ENCODE data around the gene STRA6. TPM values are rescaled to one million over a fixed set of nuclear protein-coding genes. Genes with fewer than 3 reads are reported as not detected.

The STRA6 gene
- total RNA-seq, 1 experiment from 2014 or later = 114 TPM

DNA sequence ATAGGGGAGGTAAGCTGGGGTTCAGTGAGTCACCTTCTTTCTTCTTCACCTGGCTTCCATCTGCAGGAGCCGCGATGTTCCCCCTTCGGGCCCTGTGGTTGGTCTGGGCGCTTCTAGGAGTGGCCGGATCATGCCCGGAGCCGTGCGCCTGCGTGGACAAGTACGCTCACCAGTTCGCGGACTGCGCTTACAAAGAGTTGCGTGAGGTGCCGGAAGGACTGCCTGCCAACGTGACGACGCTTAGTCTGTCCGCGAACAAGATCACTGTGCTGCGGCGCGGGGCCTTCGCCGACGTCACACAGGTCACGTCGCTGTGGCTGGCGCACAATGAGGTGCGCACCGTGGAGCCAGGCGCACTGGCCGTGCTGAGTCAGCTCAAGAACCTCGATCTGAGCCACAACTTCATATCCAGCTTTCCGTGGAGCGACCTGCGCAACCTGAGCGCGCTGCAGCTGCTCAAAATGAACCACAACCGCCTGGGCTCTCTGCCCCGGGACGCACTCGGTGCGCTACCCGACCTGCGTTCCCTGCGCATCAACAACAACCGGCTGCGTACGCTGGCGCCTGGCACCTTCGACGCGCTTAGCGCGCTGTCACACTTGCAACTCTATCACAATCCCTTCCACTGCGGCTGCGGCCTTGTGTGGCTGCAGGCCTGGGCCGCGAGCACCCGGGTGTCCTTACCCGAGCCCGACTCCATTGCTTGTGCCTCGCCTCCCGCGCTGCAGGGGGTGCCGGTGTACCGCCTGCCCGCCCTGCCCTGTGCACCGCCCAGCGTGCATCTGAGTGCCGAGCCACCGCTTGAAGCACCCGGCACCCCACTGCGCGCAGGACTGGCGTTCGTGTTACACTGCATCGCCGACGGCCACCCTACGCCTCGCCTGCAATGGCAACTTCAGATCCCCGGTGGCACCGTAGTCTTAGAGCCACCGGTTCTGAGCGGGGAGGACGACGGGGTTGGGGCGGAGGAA, 69.6 kb downstream of the STRA6 start:
- DNase-seq (ENCODE audit: low read depth) = no peak

DNA sequence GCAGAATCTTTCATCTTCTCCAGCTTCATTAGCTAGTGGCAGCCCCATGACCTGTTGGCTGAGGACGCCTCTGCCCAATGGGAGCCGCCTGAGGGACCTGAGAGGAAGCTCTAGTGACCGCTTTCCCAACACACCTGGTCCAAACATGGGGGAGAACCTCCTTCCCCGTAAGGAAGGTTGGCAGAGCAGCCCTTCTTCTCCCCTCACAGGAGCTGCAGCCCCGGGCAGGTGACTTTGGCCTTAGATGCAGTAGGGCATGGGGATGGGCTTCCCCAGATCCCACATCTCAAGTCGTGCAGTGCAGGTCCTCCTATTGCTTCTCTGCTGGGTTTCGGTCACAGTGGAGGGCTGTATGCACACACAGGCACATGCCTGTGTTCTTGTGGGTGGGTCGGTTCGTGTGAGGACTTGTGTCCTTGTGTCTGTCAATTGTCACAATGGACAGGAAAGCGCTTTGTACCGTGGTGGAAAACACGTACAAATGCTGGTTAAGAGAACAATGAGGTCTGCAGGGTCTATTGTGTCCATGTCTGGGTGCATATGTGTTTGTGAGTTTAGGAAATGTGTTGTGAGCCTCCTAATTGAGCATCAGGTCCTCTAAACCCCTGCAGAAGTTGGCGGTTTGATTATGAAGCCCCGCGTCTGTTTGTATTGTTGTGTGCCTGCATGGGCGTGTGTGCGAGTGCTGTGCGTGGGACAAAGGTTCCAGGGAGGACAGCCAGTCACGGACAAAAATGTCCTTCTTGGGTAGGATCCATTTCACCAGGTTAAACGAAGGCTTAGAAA, 70.8 kb downstream of the STRA6 start:
- no peak for DNase-seq (ENCODE audit: low read depth)

DNA sequence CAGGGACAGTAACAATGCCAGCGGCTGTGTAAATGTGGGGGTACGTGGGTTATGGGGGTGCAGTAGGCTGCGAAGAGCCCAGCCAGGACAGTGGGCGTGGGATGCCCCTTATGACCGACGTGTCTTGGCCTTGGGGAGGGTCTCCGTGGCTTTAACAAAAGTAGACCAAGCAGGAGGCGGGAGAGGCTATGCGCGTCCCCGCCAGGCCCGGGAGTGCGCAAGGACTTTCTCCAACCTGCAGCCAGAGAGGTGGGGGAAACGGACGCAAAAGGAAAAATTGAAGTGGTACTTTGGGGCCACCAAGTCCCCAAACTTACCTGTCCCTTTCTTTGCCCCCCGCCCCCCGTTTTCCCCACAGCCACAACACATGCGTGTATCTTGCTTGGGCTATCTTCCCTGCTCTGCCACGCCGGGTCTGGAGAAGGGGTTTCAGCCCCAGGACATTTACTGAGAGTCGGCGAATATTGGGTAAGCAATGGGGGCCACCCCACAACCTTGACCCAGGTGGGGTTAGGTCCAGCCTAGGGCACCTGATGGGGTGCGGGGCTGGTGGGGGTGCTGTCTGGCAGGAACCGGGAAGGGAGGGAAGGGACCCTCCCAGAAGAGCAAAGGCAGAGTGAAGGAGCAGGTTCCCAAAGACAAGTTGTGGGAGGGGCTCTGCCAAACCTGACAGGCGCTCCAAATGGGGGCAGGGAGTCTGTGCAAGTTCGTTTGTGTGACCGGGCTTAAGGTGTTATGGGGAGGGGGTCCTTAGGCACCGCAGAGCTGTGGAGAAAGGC, 71.5 kb downstream of the STRA6 start:
- no peak for DNase-seq (ENCODE audit: low read depth)

GRCh38 chr15:74130155-74130848, 72.3 kb downstream of the STRA6 start, which contains the start of gene ISLR2:
TSS of gene ISLR2 (plus strand) at chr15:74130586. CDS start at chr15:74132755, 2,169 bp downstream.
- peak; percentile 46 for DNase-seq (ENCODE audit: low read depth)

DNA sequence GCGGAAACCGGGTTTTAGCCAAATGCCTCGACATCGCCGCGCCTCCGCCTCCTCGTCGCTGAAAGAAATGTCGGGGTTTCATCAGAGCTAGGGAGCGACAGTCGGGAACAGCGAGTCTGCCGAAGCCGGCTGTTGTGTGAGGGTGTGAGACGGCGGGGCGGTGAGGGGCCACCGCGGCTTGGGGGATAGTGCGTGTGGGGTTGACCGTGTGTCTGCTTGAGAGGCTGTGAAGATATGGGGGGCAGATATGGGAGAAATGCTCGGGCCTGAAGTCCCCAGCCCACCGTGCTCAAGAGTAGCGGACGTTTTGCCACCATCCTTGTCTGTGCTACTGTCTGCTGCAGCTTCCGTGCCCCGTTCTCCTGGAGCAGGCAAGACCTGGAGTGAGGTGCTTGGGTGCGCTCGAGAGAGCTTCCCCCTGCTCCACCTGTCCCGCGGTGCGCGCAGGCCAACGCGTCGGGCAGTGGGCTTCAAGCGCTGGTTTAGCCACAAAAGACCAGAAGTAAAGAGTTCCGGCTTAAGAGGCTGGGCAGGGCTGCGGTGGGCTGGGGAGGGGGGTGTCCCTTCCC, 72.9 kb downstream of the STRA6 start:
- DNase-seq (ENCODE audit: low read depth) = no peak

Other genes starting within 250 kb of the STRA6 start
- 20.4 and 26.8 TPM in 2 replicates for gene STOML1, start 210.5 kb downstream of the STRA6 start, total RNA-seq (2014; rRNA removed; shearing (Covaris generic))
- 26.1 and 39.7 TPM in 2 replicates for gene PML, start 208.1 kb downstream of the STRA6 start, total RNA-seq (2014; rRNA removed; shearing (Covaris generic))
- not detected in 2 replicates for gene GOLGA6A, start 120.2 kb downstream of the STRA6 start, total RNA-seq (2014; rRNA removed; shearing (Covaris generic))
- 0.72 and 1.8 TPM in 2 replicates for gene ISLR2, start 72.2 kb downstream of the STRA6 start, total RNA-seq (2014; rRNA removed; shearing (Covaris generic))
- 2.5 and 8.8 TPM in 2 replicates for gene ISLR, start 29.1 kb downstream of the STRA6 start, total RNA-seq (2014; rRNA removed; shearing (Covaris generic))
- gene CCDC33, start 33.5 kb upstream of the STRA6 start, total RNA-seq (2014; rRNA removed; shearing (Covaris generic)) = 1.1 and 2.1 TPM in 2 replicates
- gene CYP11A1, start 164.9 kb upstream of the STRA6 start, total RNA-seq (2014; rRNA removed; shearing (Covaris generic)) = not detected in 2 replicates
- 20.7 and 20.8 TPM in 2 replicates for gene SEMA7A, start 231.2 kb upstream of the STRA6 start, total RNA-seq (2014; rRNA removed; shearing (Covaris generic))

Data from RPMI7951 (cell line).